Measurements from ENCODE around the gene MEI1. TPM values are rescaled to one million over a fixed set of nuclear protein-coding genes. Genes with fewer than 3 reads are reported as not detected.

Gene MEI1
- total RNA-seq (2022; extraction: Qiagen RNA extraction; ENCODE audit: low read depth) = 0.53 TPM in 1 of 5 replicates, not detected in the others

DNA sequence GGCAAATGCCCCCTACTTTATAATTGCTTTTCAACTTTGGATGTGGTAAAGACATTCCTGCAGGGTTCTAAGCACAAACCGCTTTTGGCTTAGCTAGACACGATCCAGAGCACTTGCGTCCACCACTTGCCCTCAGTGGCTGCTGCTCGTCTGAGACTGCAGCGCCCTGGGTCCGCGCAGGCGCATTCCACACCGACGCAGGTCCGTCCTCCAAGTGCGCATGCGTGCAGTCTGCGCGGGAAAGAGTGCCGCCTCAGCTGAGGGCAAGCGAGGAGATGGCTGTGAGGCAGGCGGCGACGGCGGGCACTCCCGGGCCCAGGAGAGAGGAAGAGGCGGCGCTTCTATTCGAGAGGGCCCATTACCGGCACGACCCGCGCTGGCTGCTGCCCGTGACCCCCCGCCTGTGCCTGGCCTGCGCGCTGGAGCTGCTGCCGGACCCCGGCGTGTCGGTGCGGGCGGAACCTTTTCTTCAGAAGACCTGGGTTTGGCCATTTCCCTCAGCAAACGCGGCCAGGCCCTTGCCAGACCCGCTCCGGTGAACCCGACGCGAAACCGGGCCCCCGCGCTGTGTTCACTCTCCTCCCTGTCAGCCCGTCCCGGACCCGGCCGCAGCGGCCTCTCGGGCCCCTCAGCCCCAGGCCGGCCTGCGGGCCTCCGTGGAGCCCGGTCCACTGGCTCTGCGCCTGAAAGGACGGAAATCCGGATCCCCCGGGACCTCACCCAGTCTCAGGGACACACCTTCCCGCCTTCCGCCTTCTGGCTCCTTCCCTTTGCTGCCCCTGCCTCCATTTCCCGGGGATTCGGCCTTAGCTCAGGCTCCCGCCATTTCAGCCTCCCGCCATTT lies at the start of gene MEI1:
Gene MEI1, plus strand, starts transcription at position 240 of the 844 bp plus-strand sequence. Its CDS starts 36 bp downstream, at position 276.

DNA sequence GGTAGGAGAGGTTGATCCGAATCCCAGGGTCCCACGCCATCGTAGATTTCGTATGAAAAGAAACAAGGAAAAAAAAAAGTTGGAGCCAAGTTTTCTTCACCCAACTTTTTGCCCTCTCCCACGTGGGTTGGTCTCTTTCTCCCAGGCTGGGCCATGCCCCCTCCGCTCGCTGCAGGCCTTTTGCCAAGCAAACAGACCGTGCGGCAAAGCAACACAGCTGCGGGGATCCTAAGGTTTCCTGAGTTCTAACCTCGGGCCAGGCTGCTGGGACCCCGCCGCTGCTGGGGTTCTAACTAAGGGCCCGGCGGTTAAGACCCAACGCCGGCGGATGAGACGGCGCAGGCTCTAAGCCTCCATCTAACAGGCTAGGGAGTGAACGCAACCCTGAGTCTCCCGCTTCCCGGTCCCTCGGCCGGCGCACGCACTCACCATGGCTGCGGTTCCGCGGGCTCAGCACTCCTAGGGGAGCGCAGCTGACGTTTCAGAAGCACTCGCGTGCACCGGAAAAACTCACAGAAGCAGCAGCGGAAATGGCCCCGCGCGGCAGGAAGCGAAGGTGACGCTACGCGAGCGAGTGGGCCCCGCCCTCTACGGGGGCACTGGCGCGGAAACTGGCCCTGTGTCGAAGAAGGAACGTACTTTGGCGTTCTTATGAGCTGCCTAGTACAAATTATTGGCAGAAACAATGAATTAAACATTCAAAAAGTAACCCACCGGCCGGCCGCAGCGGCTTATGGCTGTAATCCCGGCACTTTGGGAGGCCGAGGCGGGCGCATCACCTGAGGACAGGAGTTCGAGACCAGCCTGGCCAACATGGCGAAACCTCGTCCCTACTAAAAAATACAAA lies 10.7 kb upstream of the MEI1 start, which contains the start of gene SNU13:
Gene SNU13, minus strand, starts transcription at position 503 of the 847 bp plus-strand sequence. Its CDS starts 71 bp downstream, at position 432.

GRCh38 chr22:41800348-41801146 lies 101.2 kb downstream of the MEI1 start, which contains the start of gene CCDC134:
TSS of gene CCDC134 (plus strand) at chr22:41800679. CDS start at chr22:41808891, 8,212 bp downstream.

DNA sequence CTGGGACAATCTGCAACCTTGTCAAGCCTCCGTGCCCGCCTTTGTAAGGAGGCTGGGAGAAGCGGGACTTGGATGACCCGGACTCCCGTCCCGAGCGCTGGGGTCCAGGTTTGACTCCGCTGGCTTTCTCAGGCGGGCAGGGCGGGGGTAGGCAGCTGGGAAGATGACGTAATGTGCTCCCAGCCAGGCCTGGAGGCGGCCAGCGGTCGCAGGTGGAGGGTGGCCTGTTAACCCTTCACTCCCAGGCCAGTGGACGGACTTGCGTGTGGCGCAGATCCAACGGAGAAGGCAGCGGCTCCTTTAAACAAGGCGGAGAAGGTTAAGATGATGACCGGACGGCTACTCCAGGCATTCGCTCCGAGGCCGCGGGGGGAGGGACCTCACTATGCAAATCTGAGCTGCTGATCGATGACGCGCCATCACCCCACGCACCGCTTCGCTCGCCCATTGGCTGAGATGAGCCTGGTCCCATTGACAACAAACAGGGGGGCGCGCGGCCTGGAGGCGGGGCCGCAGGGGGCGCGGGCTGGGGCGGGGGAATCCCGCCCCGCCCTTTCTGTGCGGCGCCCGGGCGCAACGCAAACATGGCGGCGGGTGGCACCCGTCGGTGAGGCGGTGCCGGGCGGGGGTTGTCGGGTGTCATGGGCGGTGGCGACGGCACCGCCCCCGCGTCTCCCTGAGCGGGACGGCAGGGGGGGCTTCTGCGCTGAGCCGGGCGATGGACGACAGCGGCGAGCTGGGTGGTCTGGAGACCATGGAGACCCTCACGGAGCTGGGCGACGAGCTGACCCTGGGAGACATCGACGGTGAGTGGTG lies 133.5 kb downstream of the MEI1 start, which contains the start of gene SREBF2:
Gene SREBF2, plus strand, starts transcription at position 553 of the 816 bp plus-strand sequence. Its CDS starts 166 bp downstream, at position 719.

Other genes with a start within 250 kb of the MEI1 start
- gene PHF5A, start 230.8 kb upstream of the MEI1 start, total RNA-seq (2022; extraction: Qiagen RNA extraction; ENCODE audit: low read depth) = 62.3 to 79.0 TPM (median 63.0 TPM) in 5 replicates
- 45.2 to 50.7 TPM (median 49.2 TPM) in 5 replicates for gene ACO2, start 230.4 kb upstream of the MEI1 start, total RNA-seq (2022; extraction: Qiagen RNA extraction; ENCODE audit: low read depth)
- gene POLR3H, start 155.0 kb upstream of the MEI1 start, total RNA-seq (2022; extraction: Qiagen RNA extraction; ENCODE audit: low read depth) = 24.6 to 44.1 TPM (median 40.1 TPM) in 5 replicates
- 2.2 to 3.6 TPM (median 2.6 TPM) in 5 replicates for gene CSDC2, start 138.5 kb upstream of the MEI1 start, total RNA-seq (2022; extraction: Qiagen RNA extraction; ENCODE audit: low read depth)
- gene PMM1, start 109.7 kb upstream of the MEI1 start, total RNA-seq (2022; extraction: Qiagen RNA extraction; ENCODE audit: low read depth) = 26.2 to 33.4 TPM (median 29.9 TPM) in 5 replicates
- 14.4 to 17.3 TPM (median 16.4 TPM) in 5 replicates for gene DESI1, start 78.5 kb upstream of the MEI1 start, total RNA-seq (2022; extraction: Qiagen RNA extraction; ENCODE audit: low read depth)
- gene XRCC6, start 78.2 kb upstream of the MEI1 start, total RNA-seq (2022; extraction: Qiagen RNA extraction; ENCODE audit: low read depth) = 289 to 324 TPM (median 313 TPM) in 5 replicates
- gene SNU13, start 10.6 kb upstream of the MEI1 start, total RNA-seq (2022; extraction: Qiagen RNA extraction; ENCODE audit: low read depth) = 94.1 to 221 TPM (median 182 TPM) in 5 replicates
- gene CCDC134, start 101.2 kb downstream of the MEI1 start, total RNA-seq (2022; extraction: Qiagen RNA extraction; ENCODE audit: low read depth) = 3.2 to 3.7 TPM (median 3.5 TPM) in 5 replicates
- gene SREBF2, start 133.6 kb downstream of the MEI1 start, total RNA-seq (2022; extraction: Qiagen RNA extraction; ENCODE audit: low read depth) = 22.8 to 31.3 TPM (median 29.8 TPM) in 5 replicates
- 0.21 to 0.40 TPM (median 0.27 TPM) in 4 of 5 replicates, not detected in the other for gene SHISA8, start 215.6 kb downstream of the MEI1 start, total RNA-seq (2022; extraction: Qiagen RNA extraction; ENCODE audit: low read depth)
- 0.15 to 0.29 TPM (median 0.22 TPM) in 5 replicates for gene TNFRSF13C, start 227.3 kb downstream of the MEI1 start, total RNA-seq (2022; extraction: Qiagen RNA extraction; ENCODE audit: low read depth)
- 29.6 to 42.1 TPM (median 36.4 TPM) in 5 replicates for gene CENPM, start 247.6 kb downstream of the MEI1 start, total RNA-seq (2022; extraction: Qiagen RNA extraction; ENCODE audit: low read depth)